Urothelium cell line (cell line): ENCODE results near the gene NAV3.

Experiments
- DNase-seq: peaks from one replicate; pipeline ENCODE4 v3.0.0; 2011; ENCODE audit warnings: low spot score, mixed read lengths
- FAIRE-seq: peaks from 2 replicates; lab custom pipeline; 2011; peaks lifted over from hg19 to GRCh38; lab: Jason Lieb, UNC

The NAV3 gene

GRCh38 chr12:78037707-78038106 lies 207.0 kb downstream of the NAV3 start:
- FAIRE-seq = no peak
- no peak for DNase-seq

GRCh38 chr12:78038541-78038940 lies 207.8 kb downstream of the NAV3 start:
- FAIRE-seq (no peak), DNase-seq (no peak)

GRCh38 chr12:78038986-78039385 lies 208.3 kb downstream of the NAV3 start:
- no peak for DNase-seq
- FAIRE-seq = no peak

GRCh38 chr12:78040111-78040510 lies 209.4 kb downstream of the NAV3 start:
- DNase-seq (no peak), FAIRE-seq (no peak)

GRCh38 chr12:78050790-78051189 lies 220.1 kb downstream of the NAV3 start:
- no peak for DNase-seq
- FAIRE-seq = no peak

- no peak for FAIRE-seq
- DNase-seq = no peak
Measured at GRCh38 chr12:78055545-78055944, 224.9 kb downstream of the NAV3 start.

- no peak for DNase-seq
- no peak for FAIRE-seq
Measured at GRCh38 chr12:78057075-78057474, 226.4 kb downstream of the NAV3 start.

GRCh38 chr12:78060186-78060585 lies 229.5 kb downstream of the NAV3 start:
- DNase-seq (no peak), FAIRE-seq (no peak)

GRCh38 chr12:78062786-78063185 lies 232.1 kb downstream of the NAV3 start:
- no peak for DNase-seq
- FAIRE-seq = no peak

GRCh38 chr12:78081590-78082314 lies 251.1 kb downstream of the NAV3 start:
- DNase-seq (no peak), FAIRE-seq (no peak)

- DNase-seq (no peak), FAIRE-seq (no peak)
Measured at GRCh38 chr12:78085542-78086182, 255.0 kb downstream of the NAV3 start.

GRCh38 chr12:78086553-78087362 lies 256.1 kb downstream of the NAV3 start:
- DNase-seq (no peak), FAIRE-seq (no peak)

- FAIRE-seq (no peak), DNase-seq (no peak)
Measured at GRCh38 chr12:78087363-78087675, 256.6 kb downstream of the NAV3 start.

GRCh38 chr12:78088391-78088832 lies 257.7 kb downstream of the NAV3 start:
- FAIRE-seq (no peak), DNase-seq (no peak)

GRCh38 chr12:78090266-78090665 lies 259.6 kb downstream of the NAV3 start:
- DNase-seq (no peak), FAIRE-seq (no peak)

- FAIRE-seq (no peak), DNase-seq (no peak)
Measured at GRCh38 chr12:78095623-78096022, 264.9 kb downstream of the NAV3 start.

GRCh38 chr12:78096909-78097597 lies 266.4 kb downstream of the NAV3 start:
- DNase-seq (no peak), FAIRE-seq (no peak)

GRCh38 chr12:78099806-78100205 lies 269.1 kb downstream of the NAV3 start:
- no peak for DNase-seq
- FAIRE-seq = no peak

- DNase-seq = no peak
- no peak for FAIRE-seq
Measured at GRCh38 chr12:78101113-78101876, 270.6 kb downstream of the NAV3 start.

GRCh38 chr12:78101946-78102635 lies 271.4 kb downstream of the NAV3 start:
- DNase-seq (no peak), FAIRE-seq (no peak)
